Skeletal muscle tissue (tissue), 4 donors: ENCODE measurements around the gene SGCE. TPM values are rescaled to one million over a fixed set of nuclear protein-coding genes. Genes with fewer than 3 reads are reported as not detected.

Experiments used
- H3K27ac ChIP-seq: one replicate; pipeline ENCODE4 v1.7.0; 2013; ENCODE audit warnings: mild to moderate bottlenecking, low read depth, low read length, inconsistent platforms
- H3K27me3 ChIP-seq, 3 donors: one replicate each; pipeline ENCODE4 v1.7.0; 2013; ENCODE audit warnings: low read length in 3 of 3; ENCODE audit not compliant: control insufficient read depth in 3 of 3, insufficient read depth in 3 of 3
- H3K36me3 ChIP-seq, 3 donors: one replicate each; pipeline ENCODE4 v1.7.0; 2013; ENCODE audit warnings: low read length in 3 of 3; ENCODE audit not compliant: control insufficient read depth in 3 of 3, insufficient read depth in 3 of 3
- H3K4me1 ChIP-seq, 3 donors: one replicate each; pipeline ENCODE4 v1.7.0; 2013; ENCODE audit warnings: low read length in 3 of 3, mild to moderate bottlenecking in 3 of 3; ENCODE audit not compliant: control insufficient read depth in 3 of 3, insufficient read depth in 3 of 3
- H3K4me3 ChIP-seq, 3 donors: one replicate each; pipeline ENCODE4 v1.7.0; 2013; ENCODE audit warnings: low read length in 3 of 3
- H3K9ac ChIP-seq, 3 donors: one replicate each; pipeline ENCODE4 v1.7.0; 2013; ENCODE audit warnings: low read length in 3 of 3, mild to moderate bottlenecking in 3 of 3, moderate library complexity in 2 of 3, low read depth in 1 of 3
- H3K9me3 ChIP-seq, 3 donors: one replicate each; pipeline ENCODE4 v1.7.0; 2013; ENCODE audit warnings: low read length in 3 of 3; ENCODE audit not compliant: control insufficient read depth in 3 of 3
- total RNA-seq: library from RNA; depleted of rRNA; stranded (reverse); fragments of >200 nt; gene quantifications from one replicate; pipeline ENCODE4 v1.2.3, GENCODE V29; 2014
- donor health status: Osteomylitis.

Gene SGCE
- total RNA-seq, 1 donor from 2014 or later: 184 TPM

DNA sequence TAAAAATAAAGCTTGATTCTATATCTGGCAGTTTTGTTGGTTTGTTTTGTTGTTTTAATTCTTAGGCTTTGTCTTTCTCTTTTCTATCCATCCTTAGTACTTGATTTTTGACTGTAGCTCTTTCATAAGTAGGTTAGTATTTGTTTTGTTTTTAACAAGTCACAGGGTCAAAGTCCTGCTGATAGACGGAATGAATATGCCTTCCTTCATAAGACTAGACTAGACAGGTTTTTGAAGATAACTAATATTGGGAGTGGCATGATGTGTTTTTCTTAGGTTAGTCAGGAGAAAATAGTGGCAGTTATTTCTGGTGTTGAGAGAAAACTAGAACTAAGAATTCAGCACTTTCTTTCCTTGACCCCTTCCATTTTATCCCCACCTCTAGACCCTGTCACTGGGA lies 96.0 kb downstream of the SGCE start:
- Histone ChIP-seq H3K27ac (no peak overlapping the region), H3K4me1 (no peaks in the 10 kb centered on the region), H3K4me3 (no peak overlapping the region), H3K9ac (no peak overlapping the region), H3K27me3 (no peaks in the 10 kb centered on the region), H3K9me3 (no peaks in the 10 kb centered on the region), H3K36me3 (no peaks in the 10 kb centered on the region)

DNA sequence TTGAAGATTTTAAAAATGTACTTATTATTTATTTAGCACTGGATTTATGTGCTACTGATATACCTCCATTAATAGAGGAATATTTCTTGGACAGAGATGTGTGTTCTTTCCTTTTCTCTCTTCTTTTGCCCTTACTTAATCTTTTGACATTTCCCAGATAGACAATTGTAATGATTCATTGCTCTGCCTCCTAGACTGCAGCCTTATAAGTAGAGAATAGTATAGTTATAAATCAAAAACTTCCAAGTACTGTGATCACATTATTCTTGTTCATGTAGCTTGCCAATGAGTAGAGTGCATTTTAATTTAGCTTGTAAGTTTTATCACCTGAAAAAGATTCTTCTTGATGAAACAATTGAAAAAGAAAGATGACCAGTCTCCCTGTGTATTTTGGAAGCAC lies 98.7 kb downstream of the SGCE start:
- Histone ChIP-seq H3K9ac (no peak overlapping the region), H3K27ac (no peak overlapping the region), H3K36me3 (peaks cover 2 to 8% (median 3%) of the 10 kb centered on the region in 3 donors), H3K4me3 (no peak overlapping the region), H3K27me3 (no peaks in the 10 kb centered on the region), H3K4me1 (no peaks in the 10 kb centered on the region), H3K9me3 (no peaks in the 10 kb centered on the region)

DNA sequence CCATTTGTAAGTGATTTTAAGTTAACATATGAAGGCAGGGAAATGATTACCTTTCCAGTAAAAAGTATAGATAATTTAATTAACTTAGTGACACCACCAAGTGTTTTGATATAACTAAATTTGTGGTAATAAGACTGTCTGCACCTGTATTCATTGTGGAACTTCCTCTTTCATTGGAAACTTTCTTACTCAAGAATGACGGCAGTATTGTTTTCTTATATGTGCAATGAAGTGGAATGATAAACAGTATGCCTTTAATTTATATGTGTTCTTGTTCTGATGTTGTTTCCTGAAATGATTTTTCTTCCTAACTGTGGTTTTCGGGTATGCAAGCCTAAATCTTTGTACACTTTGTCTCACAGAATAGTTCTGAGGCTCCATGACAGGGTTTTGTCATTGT lies 99.9 kb downstream of the SGCE start:
- H3K4me1 ChIP-seq: no peaks in the 10 kb centered on the region
- H3K9ac ChIP-seq: no peak overlapping the region
- H3K27ac ChIP-seq: no peak overlapping the region
- peaks cover 2 to 8% (median 6%) of the 10 kb centered on the region in 3 donors for H3K36me3 ChIP-seq
- no peaks in the 10 kb centered on the region for H3K9me3 ChIP-seq
- no peak overlapping the region for H3K4me3 ChIP-seq
- no peaks in the 10 kb centered on the region for H3K27me3 ChIP-seq

DNA sequence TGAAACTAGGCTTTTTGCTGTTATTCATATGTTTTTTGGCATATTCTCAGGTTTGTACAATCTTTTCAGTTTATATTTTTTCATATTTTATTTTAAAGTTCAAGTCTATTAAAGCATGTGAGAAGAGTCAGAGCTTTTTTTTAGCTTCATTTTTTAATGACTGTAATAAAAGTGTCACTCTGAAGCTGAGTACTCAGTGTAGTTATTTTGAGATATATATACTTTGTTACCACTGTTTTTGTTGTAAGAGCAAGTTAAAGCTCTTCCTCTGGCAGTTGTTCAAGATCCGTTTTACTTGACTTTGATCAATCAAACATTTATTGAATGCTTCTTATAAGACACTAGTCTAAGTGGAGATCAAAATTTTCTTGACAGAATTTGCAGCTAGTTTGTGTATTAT lies 108.8 kb downstream of the SGCE start:
- H3K9me3 ChIP-seq: no peaks in the 10 kb centered on the region
- H3K4me3 ChIP-seq: no peak overlapping the region
- H3K36me3 ChIP-seq: peaks cover 0 to 6% (median 0%) of the 10 kb centered on the region in 3 donors
- H3K4me1 ChIP-seq: no peaks in the 10 kb centered on the region
- H3K9ac ChIP-seq: no peak overlapping the region
- no peaks in the 10 kb centered on the region for H3K27me3 ChIP-seq
- no peak overlapping the region for H3K27ac ChIP-seq

DNA sequence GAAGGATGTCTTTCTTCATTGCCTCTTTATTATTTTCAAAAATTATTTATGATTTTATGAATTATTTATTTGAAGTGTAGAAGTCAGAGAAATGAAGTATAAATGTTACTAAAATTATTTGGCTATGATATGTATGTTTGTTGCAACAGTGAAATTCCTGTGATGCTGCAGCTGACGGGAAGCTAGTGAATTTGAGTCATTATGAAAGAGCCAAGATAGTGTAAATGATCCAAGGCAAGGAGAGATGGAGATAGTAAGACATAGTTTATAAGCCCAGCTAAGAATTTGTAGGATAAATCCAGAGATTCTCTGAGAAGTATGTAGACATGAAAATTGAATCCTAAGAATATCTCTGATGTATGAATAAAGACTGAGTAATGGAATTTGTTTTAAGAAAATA lies 115.5 kb downstream of the SGCE start:
- Histone ChIP-seq H3K36me3 (peaks cover 0 to 10% (median 9%) of the 10 kb centered on the region in 3 donors), H3K9ac (no peak overlapping the region), H3K4me1 (no peaks in the 10 kb centered on the region)

More for the DNA sequence above, 115.5 kb downstream of the SGCE start:
- Histone ChIP-seq H3K9me3 (no peaks in the 10 kb centered on the region), H3K4me3 (no peak overlapping the region), H3K27ac (no peak overlapping the region), H3K27me3 (no peaks in the 10 kb centered on the region)

Other genes with a start within 250 kb of the SGCE start
- 59.0 TPM for gene CASD1, start 146.3 kb downstream of the SGCE start, total RNA-seq